Activated CD8-positive, alpha-beta memory T cell treated with anti-CD3 and anti-CD28 coated beads, Interleukin-2, amount 50 U/mL, for 24 hours (primary cell): Measurements from ENCODE around the gene SSH2.
"Not testable (repeated sequence)": the region's sequence is repeated elsewhere in the genome, so short reads cannot be mapped to it uniquely, and the experiment has no call there.

Experiments used
- DNase-seq: peaks from one replicate; pipeline ENCODE4 v3.0.0-alpha.2; 2020; ENCODE audit errors: extremely low read depth

Gene SSH2

DNA sequence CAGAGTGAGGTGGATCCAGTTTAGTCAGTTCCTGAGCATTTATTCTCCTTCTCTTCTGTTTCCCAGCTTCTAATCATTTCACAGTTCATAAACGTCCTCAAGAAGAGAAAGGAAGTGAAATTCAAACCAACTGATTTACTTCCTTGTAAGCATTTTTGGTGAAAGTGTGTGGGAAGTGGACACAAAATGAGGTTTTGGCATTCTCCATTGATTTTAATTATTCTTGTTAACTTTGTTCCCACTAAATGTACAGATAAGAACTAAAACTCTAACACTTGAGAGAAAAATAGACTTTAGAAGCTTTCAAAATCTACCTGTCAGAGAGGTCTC, 264.6 kb downstream of the SSH2 start:
- no peak for DNase-seq

DNA sequence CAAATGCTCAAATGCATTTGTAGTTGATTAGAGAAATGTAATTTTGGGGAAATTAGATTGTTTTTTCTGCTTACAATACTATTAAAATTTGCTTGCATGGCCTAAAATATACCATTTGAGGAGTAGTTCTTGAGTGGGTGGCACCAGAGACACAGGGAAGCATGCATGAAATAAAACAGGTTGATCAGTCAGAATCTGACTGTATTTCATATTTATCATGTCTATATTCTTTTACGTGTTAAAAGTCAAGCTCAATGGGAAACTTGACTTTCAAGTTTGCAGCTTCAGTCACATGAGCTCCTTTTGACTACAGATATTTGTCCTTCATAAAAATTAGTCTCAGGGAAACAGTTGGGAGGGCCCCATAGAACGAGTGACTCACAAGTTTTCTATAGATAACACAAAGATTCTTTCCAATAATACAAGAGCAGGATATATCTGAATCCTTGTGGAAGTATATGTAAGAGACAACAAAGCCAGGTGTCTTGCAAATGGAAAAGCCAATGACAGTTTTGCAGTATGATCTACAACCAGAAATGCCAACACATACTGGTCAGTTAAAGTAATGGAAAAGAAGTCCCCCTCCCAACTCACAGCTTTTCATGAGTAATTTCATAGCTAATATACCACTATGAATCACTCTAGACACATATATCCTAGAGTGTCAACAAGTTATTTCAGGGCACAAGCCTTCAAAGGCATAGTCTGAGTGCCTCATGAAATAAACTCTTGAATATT, 265.1 kb downstream of the SSH2 start:
- DNase-seq = no peak

DNA sequence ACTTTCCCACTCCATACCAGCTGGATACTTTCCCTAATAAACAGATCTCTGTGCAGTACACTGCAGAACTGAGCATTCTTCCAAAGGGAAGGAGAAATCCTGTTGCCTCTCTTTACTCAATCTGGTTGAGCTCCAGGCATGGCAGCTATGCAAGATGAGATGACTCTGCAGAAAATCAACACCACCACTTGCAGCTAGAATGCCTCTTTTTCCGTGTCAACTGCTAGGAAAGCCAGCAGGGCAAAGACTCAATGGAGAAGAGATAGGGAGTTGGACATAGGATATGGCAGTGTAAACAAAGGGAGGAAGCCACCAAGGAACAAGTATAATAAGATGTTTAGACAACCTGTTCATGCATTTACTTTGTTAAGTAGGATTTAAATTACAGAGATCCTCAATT, 266.9 kb downstream of the SSH2 start:
- no peak for DNase-seq

DNA sequence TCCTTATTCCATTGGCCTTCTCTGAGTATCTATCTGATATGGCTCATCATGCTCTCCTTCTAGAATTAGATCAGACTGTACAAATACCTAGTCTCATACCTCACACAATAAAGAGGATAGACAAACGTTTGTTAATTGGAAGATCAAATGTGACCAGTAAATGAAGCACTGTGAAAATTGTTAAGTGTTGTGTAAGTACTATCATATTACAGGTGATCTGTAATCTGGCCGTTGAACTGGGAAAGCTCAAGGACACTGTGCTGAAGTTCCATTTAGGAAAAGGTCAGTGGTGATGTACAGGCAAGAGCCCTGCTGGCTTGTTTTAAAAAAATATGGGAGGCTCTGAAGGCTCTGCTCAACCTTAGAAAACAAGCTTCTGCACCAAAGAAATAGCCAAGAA, 268.8 kb downstream of the SSH2 start:
- no peak for DNase-seq

DNA sequence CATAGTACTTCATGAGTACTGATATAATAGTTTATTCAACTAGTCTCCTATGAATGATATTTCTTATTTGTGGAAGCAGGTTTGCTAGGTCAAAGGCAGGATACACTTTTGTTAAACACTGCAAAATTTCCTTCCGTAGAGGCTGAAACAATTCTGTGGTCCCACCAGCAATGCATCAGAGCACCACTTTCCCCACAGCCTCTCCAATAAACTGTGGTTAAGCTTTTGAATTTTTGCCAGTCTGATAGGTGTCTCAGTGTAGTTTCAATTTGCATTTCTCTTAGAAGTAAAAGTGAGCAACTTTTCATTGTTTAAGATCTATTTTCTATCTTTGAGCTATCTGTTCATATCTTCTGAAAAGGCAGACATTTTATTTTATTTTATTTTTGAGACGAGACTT, 270.9 kb downstream of the SSH2 start:
- no peak for DNase-seq

DNA sequence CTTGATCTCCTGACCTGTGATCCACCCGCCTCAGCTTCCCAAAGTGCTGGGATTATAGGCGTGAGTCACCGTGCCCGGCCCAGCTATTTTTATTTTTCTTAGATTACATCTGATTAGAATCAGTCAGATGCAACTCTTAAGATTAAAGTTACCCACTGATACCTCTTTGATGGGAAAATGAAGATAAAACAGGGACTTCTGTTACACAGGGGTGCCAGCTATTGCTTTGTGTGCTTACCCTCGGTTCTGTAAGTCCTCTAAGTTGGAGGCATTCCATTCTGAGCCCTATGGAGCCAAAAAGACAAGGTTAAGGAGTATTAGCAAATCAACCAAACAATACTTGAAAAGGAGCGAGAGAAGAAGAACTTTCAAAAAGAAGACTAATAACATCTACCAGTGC, 274.7 kb downstream of the SSH2 start:
- DNase-seq = no peak

DNA sequence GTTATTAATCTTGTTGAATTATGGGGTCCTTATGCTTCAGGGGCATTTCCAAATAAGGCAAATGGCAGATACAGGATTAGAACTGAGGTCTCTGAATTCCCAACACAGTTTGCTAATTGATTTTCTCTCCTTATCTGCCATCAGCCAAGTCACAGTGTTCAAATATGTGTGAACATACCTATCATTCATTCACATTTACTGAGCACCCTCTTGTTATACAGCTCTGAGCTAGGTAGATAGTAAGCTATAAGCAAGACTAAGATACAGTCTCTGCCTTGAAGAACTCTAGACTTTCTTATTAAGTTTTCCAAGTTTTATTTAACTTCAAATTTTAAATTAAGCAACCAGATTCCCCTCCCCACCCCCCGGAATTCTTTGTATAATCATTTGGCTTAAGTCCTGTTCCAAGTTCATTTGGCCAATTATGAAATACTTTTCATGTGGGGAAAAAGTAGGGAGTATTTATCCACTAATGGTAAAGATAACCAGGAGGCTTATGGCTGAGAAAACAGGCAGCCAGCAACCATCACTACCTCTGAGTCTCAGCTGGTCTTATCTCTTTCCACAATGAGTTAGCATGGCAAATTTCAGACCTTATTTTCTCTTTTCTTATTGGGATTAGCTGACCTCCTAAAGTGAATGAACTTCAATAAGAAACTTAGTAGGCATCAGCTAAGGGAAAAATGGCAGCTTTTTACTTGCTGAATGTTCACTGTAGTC, 275.9 kb downstream of the SSH2 start:
- no peak for DNase-seq

DNA sequence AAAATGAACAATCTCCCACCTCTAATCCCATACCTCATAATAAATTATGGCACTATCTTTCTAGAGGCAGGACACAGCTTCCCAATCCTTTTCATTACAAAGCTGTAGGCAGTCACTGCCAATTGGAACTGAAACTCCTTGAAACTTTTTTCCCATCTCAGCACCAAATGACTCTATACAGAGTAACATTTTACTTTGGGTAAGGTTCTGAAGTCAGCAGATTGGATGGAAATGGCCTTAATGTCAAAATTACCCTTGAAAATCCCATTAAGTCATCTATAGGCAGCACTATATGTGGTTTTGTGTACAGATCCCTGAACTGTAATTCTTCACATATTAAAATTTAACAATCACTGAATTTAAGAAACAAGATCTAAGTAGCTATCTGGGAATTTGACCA, 277.1 kb downstream of the SSH2 start:
- no peak for DNase-seq

DNA sequence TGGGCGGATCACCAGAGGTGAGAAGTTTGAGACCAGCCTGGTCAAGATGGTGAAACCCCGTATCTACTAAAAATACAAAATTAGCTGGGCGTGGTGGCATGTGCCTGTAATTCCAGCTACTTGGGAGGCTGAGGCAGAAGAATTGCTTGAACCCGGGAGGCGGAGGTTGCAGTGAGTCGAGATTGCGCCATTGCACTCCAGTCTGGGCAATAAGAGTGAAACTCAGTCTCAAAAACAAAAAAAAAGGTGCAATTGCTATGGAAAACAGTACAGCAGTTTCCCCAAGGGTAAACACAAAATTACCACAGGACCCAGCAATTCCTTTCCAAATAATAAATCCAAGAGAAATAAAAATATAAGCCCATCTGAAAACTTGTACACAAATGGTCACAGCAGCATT, 278.1 kb downstream of the SSH2 start:
- DNase-seq = not testable (repeated sequence)

DNA sequence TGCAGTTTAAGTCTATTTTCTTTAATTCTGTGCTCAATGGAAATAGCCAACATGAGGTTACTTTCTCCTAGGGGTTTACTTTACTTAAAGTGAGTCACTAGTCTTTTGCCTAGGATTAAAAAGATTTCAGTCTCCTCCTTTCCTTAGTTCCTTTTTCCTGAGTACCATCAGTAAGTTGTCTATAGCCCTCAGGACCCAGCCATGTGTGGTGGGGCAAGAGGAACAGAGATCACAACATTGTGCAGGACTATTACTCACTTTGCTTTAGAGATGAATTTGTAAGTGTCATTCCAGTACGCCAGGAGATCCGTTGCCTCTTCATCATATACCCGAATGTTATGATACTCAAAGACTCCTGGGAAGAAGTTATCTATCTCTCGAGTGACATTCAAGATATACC, 279.6 kb downstream of the SSH2 start:
- no peak for DNase-seq

DNA sequence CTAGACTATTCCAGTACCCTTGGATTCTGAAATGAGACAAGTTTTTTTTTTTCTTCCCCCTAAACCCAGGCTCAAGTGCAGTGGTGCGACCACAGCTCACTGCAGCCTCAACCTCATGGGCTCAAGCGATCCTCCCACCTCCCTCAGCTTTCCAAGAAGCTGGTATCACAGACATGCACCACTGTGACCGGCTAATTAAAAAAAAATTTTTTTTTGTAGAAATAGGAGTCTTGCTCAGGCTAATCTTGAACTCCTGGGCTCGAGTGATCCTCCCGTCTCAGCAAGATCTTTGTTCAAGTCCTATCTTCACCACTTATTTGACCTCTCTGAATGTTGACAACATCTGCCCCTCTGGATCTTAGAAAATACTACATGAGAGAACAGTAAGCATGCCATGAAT, 280.7 kb downstream of the SSH2 start:
- no peak for DNase-seq

DNA sequence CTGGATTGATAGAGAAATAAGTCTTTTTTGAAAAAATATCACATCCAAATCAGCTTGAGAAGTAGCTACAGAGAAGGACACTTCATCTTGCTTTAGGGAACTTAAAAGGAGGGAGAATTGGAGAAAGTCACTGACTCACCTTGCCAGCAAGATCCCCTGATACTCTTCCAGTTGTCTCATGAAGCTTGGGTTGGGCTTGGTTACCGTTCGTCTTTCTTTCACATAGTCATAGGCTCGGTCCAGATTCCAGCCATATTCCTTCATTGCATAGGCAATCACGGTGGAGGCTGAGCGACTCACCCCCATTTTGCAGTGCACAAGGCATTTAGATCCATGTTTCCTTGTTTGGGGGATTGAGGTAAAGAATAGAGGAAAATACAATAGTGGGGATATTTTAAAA, 282.0 kb downstream of the SSH2 start:
- no peak for DNase-seq

DNA sequence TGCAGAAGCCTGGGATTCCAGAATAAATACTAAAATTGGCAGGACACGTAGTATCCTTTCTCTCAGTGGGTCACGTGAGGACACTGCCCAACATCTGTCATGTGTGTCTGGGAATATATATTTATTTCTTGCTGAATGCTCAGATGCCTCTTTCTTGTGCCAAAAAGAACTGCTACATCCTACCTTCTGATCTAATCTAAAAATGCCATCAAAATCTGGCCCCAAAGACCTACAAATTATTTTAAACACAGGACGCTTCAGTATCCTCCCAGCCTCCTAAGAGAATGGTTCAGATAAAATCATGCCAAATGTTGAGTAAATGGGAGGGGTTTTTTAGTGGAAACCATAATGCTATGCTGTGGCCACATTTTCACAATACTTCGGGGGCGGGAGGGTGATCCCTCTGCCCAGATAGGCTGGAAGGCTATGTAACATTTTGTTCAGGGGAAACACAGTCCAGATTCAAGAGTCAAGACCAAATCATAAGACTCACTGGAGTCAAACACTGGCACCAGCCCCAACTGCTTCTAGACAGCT, 284.4 kb downstream of the SSH2 start:
- DNase-seq = no peak

DNA sequence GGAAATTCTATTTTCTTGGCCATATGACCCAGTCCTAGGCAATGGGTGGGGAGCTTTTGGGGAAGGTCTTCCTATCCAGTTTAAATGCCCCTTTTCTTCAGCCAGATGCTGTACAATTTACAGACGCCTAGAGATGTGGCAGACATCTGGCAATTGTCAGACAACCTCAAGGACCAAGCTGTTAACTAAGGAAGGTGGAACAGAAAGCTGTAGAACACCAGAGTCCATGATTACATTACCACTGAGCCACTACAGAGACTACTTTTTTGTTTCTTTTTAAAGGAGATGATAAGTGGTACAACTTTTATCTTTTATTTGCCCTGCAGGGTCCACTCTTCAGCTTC, 286.2 kb downstream of the SSH2 start:
- DNase-seq = no peak

DNA sequence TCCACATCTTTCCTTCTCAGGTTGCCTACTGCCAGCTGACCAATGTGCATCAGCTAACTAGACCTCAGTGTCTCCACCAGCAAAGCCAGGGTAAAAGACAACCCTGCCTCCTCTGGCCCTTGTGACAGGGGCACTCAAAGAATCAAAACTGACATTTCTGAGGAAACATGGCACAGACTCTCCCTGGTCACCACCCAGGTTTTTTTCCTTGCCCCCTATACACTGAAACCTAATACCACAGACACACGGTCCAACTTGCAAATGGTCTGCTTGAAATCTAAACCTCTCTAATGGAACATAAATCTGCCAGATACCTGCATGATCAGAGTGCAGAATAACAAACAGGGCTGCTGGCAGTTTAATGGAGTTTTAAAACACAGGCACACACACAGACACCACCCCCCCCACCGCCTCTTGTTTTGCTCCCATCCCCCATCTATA, 287.8 kb downstream of the SSH2 start:
- DNase-seq = no peak

DNA sequence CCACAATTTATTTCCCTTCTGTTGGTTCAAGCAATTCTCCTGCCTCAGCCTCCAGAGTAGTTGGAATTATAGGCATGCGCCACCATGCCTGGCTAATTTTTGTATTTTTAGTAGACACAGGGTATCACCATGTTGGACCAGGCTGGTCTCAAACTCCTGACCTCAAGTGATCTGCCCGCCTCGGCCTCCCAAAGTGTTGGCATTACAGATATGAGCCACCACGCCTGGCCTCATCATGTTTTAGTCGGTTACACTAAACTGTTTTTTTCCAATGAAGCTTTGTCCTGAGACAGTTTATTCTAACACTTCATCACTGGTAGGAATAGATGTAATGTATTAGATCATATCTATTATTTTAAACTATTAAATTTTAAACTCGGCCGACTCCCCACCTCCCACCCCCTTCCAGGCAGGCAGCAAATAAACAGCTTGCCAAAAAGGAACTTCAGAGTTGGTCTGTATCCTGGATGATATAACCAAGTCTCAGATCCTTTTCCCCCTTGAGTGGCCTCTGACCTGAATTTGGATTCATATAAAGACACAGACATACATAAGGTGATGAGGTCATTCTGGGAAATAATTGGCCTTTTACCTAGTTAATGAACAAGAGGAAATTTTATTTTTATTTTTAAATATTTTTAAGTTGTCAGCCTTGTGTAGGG, 288.9 kb downstream of the SSH2 start:
- no peak for DNase-seq

DNA sequence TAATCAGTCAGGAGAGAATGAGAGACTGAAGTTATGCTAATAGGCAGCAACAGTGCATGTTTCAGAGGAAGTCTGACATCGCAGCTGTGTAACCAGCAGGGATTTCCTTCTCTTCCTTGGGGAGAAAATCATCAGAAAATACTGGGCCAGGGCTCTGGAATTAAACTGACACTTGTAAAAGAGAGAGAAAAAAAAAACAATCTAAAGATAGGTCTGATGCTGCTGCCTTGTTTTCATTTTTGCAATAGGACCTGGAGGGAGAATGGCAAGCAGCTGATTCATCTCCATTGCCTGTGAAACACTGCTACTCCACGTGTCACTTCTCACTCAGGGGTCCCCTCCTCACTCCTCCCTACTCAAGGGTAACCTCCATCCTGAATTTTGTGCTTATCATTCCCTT, 289.6 kb downstream of the SSH2 start:
- DNase-seq = no peak

DNA sequence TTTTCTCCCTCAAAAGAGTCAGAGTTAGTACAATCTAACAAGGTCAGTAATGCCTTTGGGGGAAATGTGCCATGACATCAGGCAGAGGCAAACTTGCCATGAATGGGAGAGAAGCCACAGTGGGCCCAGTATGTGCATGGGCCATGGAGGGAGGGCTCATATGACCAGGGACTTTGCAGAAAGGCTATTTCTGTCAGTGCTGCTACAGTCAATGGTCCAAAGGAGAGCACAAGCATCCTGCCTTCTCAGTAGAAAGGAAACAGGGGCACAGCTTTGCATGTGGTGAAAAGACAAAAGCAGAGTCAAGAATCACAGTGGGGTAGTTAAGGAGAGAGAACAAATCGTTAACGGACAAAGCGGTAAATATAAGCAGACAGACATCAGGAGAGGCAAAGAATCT, 296.1 kb downstream of the SSH2 start:
- no peak for DNase-seq

DNA sequence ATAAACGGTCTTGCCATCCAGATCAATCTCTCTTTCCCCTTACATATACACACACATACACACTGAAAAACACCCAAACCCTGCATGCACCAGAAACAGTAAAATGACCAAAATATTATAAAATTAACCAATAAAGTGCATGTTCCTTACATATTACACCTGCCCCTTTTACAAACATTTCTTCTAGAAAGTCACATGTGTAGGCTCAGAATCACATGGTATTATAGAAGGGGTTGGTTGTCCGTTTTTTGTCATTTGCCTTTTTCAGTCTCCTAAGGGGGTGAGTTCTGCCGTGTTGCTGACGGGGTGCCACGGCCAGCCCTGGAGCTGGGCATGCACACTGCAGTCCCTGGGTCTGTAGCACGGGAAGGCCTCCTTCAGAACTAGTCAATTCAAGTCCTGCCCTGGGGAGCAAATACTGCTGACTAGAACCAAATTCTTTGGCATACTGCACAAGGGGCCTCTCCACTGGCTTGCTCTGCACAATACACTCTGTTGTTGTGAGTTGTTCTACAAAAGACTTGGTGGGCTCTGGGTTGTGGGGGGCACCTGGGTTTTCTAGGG, 299.3 kb downstream of the SSH2 start:
- no peak for DNase-seq

DNA sequence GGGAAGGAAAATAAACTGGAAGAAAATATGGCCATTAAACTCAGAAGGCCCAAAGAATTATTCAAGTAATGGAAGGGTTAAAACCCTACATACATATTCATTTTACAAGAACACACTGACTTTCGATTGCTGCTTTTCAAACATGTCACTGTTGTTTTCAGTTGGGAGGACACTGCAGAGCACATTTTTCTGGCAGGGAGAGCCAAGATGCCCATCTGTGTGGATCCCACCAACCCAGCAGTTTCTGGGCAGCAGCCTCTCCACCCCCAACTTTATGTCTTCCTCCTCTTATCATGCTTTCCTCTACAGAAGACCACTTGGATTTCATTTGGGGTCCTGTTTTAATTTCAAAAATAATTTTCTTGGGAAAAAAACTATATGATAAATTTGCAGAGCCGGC, 300.2 kb downstream of the SSH2 start:
- no peak for DNase-seq

DNA sequence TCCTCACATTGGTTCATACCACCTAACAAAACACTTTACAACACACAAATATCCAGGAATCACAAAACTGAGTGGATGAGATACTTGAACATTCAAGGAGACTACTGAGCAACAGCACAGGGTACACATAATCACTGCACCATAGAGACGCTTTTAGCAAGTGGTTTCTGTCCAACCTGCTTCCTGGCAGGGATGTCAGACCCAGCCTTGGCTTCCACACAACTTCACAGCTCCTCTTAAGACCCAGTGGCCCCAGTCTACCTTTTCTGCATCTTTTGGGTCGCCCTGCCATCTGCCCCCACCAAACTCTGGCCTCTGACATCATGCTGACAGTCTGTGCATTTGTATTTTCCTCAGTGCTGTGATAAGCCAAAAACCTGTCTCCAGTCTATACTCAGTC, 301.4 kb downstream of the SSH2 start:
- DNase-seq = no peak

DNA sequence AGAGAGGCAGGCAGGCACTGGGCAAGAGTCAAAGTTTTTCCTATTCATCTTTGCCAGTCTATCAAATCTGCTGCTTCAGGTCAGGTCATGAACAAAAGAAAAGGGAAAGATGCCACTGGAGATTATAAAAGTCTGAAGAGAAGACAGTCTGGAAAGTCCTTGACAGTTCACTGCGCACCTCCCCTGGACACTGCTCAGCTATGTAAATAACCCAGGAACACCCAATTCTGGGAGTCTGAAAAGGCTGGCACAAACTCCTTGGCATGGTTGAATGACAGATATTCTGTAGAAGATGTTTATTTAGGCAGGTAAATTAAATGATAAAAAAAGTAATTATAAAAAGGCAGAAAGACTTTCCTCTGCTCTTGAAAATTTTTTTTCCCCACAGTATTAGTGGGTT, 302.1 kb downstream of the SSH2 start:
- DNase-seq = no peak
